B cell (primary cell): Measurements from ENCODE around the gene ADRM1. TPM values are rescaled to one million over a fixed set of nuclear protein-coding genes. Genes with fewer than 3 reads are reported as not detected.

Experiments
- ATAC-seq: fragments of 200-7000 bp; cut with Tn5 transposase; one replicate; pipeline ENCODE4 v1.10.0; 2021; ENCODE audit warnings: low read depth, mild to moderate bottlenecking, moderate number of reproducible peaks, moderate library complexity
- CTCF ChIA-PET: fragments of 350-600 bp; sonication (Branson Sonifier 250); formaldehyde crosslinking; loops from one replicate; lab custom pipeline; 2021; ENCODE audit warnings: antibody characterized with exemption, inconsistent platforms; lab: Charles Lee
- POLR2A ChIA-PET: fragments of 350-600 bp; sonication (Branson Sonifier 250); formaldehyde crosslinking; loops from one replicate; lab custom pipeline; 2021; ENCODE audit warnings: antibody characterized with exemption; lab: Charles Lee
- DNase-seq: peaks from one replicate; pipeline ENCODE4 v3.0.0; 2013
- H2AFZ ChIP-seq: 2 replicates; pipeline ENCODE4 v1.6.1; 2012; ENCODE audit warnings: mild to moderate bottlenecking, low read depth, low read length; ENCODE audit not compliant: insufficient read depth, poor library complexity, severe bottlenecking
- H3K27ac ChIP-seq, 2 donors: 1 replicate in 1 of 2; 2 replicates in 1 of 2; pipeline ENCODE4 v1.5.1; 2012 to 2013; ENCODE audit warnings: low read length in 2 of 2, mild to moderate bottlenecking in 2 of 2, moderate library complexity in 1 of 2
- H3K27me3 ChIP-seq, 4 experiments: fragments of 200-600 bp in 1 of 4; sonication (generic) in 1 of 4; replicated peaks in 1 of 4; 1 replicate in 2 of 4; 2 replicates in 2 of 4; pipeline versions ENCODE4 v1.6.1 to v1.7.0; 2013 to 2016; ENCODE audit warnings: low read length in 3 of 4, mild to moderate bottlenecking in 2 of 4, mixed read lengths in 1 of 4, moderate library complexity in 1 of 4; ENCODE audit not compliant: insufficient read depth in 4 of 4, control insufficient read depth in 3 of 4; ENCODE audit errors: control extremely low read depth in 1 of 4
- H3K36me3 ChIP-seq, 2 experiments: replicated peaks in 1 of 2; 1 replicate in 1 of 2; 2 replicates in 1 of 2; pipeline versions ENCODE4 v1.6.1 to v1.7.1; 2013; ENCODE audit warnings: low read length in 1 of 2; ENCODE audit not compliant: insufficient read depth in 2 of 2, control insufficient read depth in 1 of 2; ENCODE audit errors: control extremely low read depth in 1 of 2, extremely low read depth in 1 of 2
- H3K4me1 ChIP-seq, 2 donors: fragments of 200-600 bp in 1 of 2; sonication (generic) in 1 of 2; 1 replicate in 1 of 2; 2 replicates in 1 of 2; pipeline versions ENCODE4 v1.5.1 to v1.6.1; 2013 to 2017; ENCODE audit warnings: low read length in 2 of 2; ENCODE audit not compliant: control insufficient read depth in 2 of 2, insufficient read depth in 2 of 2
- H3K4me2 ChIP-seq: replicated peaks from 2 replicates; pipeline ENCODE3; 2012; ENCODE audit warnings: mild to moderate bottlenecking, low read depth, low read length; ENCODE audit not compliant: poor library complexity, severe bottlenecking
- H3K4me3 ChIP-seq, 5 experiments: fragments of 200-600 bp in 1 of 5; sonication (generic) in 1 of 5; 1 replicate in 3 of 5; 2 replicates in 2 of 5; pipeline versions ENCODE4 v1.5.1 to v1.7.0; 2011 to 2016; ENCODE audit warnings: low read length in 4 of 5, mild to moderate bottlenecking in 4 of 5, low read depth in 2 of 5, control low read depth in 1 of 5, moderate library complexity in 1 of 5; ENCODE audit not compliant: insufficient read depth in 1 of 5; ENCODE audit errors: control extremely low read depth in 1 of 5, extremely low read depth in 1 of 5
- H3K79me2 ChIP-seq: fragments of 200-600 bp; sonication (generic); one replicate; pipeline ENCODE4 v1.6.0; 2016; ENCODE audit warnings: low read length; ENCODE audit not compliant: control insufficient read depth, insufficient read depth
- H3K9ac ChIP-seq: fragments of 200-600 bp; sonication (generic); 2 replicates; pipeline ENCODE4 v1.6.1; 2017; ENCODE audit warnings: mild to moderate bottlenecking, low read length, moderate library complexity
- H3K9me3 ChIP-seq, 3 donors: one replicate each; pipeline versions ENCODE4 v1.6.1 to v1.7.1; 2013; ENCODE audit warnings: low read length in 2 of 3; ENCODE audit not compliant: control insufficient read depth in 2 of 3, insufficient read depth in 1 of 3; ENCODE audit errors: control extremely low read depth in 1 of 3
- H4K20me1 ChIP-seq: 2 replicates; pipeline ENCODE4 v1.6.0; 2012; ENCODE audit warnings: mild to moderate bottlenecking, low read length; ENCODE audit not compliant: insufficient read depth, control insufficient read depth, poor library complexity, severe bottlenecking
- H3K27ac Mint-ChIP-seq: one replicate; pipeline ENCODE4 v1.8.0; 2021; ENCODE audit warnings: mixed read lengths
- H3K27me3 Mint-ChIP-seq: one replicate; pipeline ENCODE4 v1.8.0; 2021; ENCODE audit warnings: mixed read lengths
- H3K4me1 Mint-ChIP-seq: one replicate; pipeline ENCODE4 v1.8.0; 2021; ENCODE audit warnings: mixed read lengths
- H3K4me3 Mint-ChIP-seq: one replicate; pipeline ENCODE4 v1.8.0; 2021; ENCODE audit warnings: mixed read lengths
- H3K9me3 Mint-ChIP-seq: one replicate; pipeline ENCODE4 v1.8.0; 2022; ENCODE audit warnings: mixed read lengths; ENCODE audit not compliant: insufficient read depth
- CTCF ChIP-seq: fragments of 200-600 bp; IDR thresholded peaks from one replicate; pipeline ENCODE4 v1.8.0; 2022; ENCODE audit warnings: antibody characterized with exemption, mild to moderate bottlenecking
- EZH2 ChIP-seq: IDR thresholded peaks from 2 replicates; pipeline ENCODE4 v1.6.1; 2012; ENCODE audit warnings: borderline replicate concordance, low read depth, mild to moderate bottlenecking, moderate library complexity, low read length; ENCODE audit not compliant: insufficient read depth, poor library complexity, severe bottlenecking
- WGBS: methylation state at CpG from one replicate; pipeline ENCODE4 v1.1.5; 2013; ENCODE audit warnings: missing lambda C conversion rate; ENCODE audit not compliant: insufficient coverage; 5-methylcytosine and 5-hydroxymethylcytosine counted together
- intact Hi-C: fragments of 100-400 bp; cut with micrococcal nuclease; formaldehyde crosslinking; loops from one replicate; pipeline ENCODE4 v1.10.0; 2022
- polyA plus RNA-seq: library from polyadenylated mRNA; depleted of rRNA; stranded (reverse); fragments of >200 nt; gene quantifications from 2 replicates; pipeline ENCODE4 v1.2.3, GENCODE V29; 2012
- total RNA-seq, 2 donors: library from RNA; stranded (reverse); fragments of 120-200 nt in 1 of 2; gene quantifications; 1 replicate in 1 of 2; 2 replicates in 1 of 2; pipeline versions ENCODE4 v1.2.3 to v1.2.4, GENCODE V29; 2013 to 2022

ADRM1 gene
- total and polyA plus RNA-seq, 2 donors (not counting 1 experiment from before 2014, with no cell fraction given), result 73.9 to 87.2 TPM

- H3K36me3 ChIP-seq, result peaks cover 0 to 72% of the 10 kb centered on the region in 2 experiments
Observed at GRCh38 chr20:62266851-62267250, 35.9 kb upstream of the ADRM1 start.

GRCh38 chr20:62267543-62267942, 35.3 kb upstream of the ADRM1 start:
- no peaks in the 10 kb centered on the region for H3K27me3 Mint-ChIP-seq
- TF ChIP-seq CTCF (no peak), EZH2 (no peak)
- no peak overlapping the region for H3K4me3 ChIP-seq
- no peaks in the 10 kb centered on the region for H3K4me1 ChIP-seq
- no peak overlapping the region for H3K27ac ChIP-seq
- H3K4me1 Mint-ChIP-seq, result no peaks in the 10 kb centered on the region
- peaks cover 0 to 72% of the 10 kb centered on the region in 2 experiments for H3K36me3 ChIP-seq
- H2AFZ ChIP-seq, result no peak overlapping the region
- H3K9me3 Mint-ChIP-seq, result no peaks in the 10 kb centered on the region
- no peak overlapping the region for H3K27ac Mint-ChIP-seq
- H4K20me1 ChIP-seq, result peaks cover 36% of the 10 kb centered on the region
- ChIA-PET POLR2A (no interaction called here), CTCF (no interaction called here)
- DNase-seq, result no peak
- peaks cover 0 to 6% (median 0%) of the 10 kb centered on the region in 3 donors for H3K9me3 ChIP-seq
- no peak overlapping the region for H3K9ac ChIP-seq
- intact Hi-C loops, result no loop called here
- peaks cover 20% of the 10 kb centered on the region for H3K79me2 ChIP-seq
- no peak overlapping the region for H3K4me2 ChIP-seq
- WGBS, result 100% methylated on average over 5 of the region's 10 CpGs
- H3K27me3 ChIP-seq, result no peaks in the 10 kb centered on the region
- no peak overlapping the region for H3K4me3 Mint-ChIP-seq
- no peak for ATAC-seq

More at GRCh38 chr20:62266851-62267250, 35.9 kb upstream of the ADRM1 start:
- no peak overlapping the region for H3K4me3 ChIP-seq
- intact Hi-C loops, result no loop called here
- 100% methylated on average over 6 of the region's 13 CpGs for WGBS
- H3K4me1 ChIP-seq, result no peaks in the 10 kb centered on the region
- Mint-ChIP-seq H3K9me3 (no peaks in the 10 kb centered on the region), H3K27me3 (no peaks in the 10 kb centered on the region), H3K4me1 (no peaks in the 10 kb centered on the region), H3K4me3 (no peak overlapping the region), H3K27ac (no peak overlapping the region)
- no peak overlapping the region for H2AFZ ChIP-seq
- CTCF ChIA-PET, result no interaction called here
- H3K27me3 ChIP-seq, result no peaks in the 10 kb centered on the region
- POLR2A ChIA-PET, result no interaction called here
- peaks cover 36% of the 10 kb centered on the region for H4K20me1 ChIP-seq
- DNase-seq (no peak), ATAC-seq (no peak)
- no peak overlapping the region for H3K9ac ChIP-seq
- no peak overlapping the region for H3K4me2 ChIP-seq
- peaks cover 0 to 6% (median 0%) of the 10 kb centered on the region in 3 donors for H3K9me3 ChIP-seq
- H3K27ac ChIP-seq, result no peak overlapping the region
- TF ChIP-seq CTCF (no peak), EZH2 (no peak)
- H3K79me2 ChIP-seq, result peaks cover 27% of the 10 kb centered on the region
